MM.1S (cell line): ENCODE measurements around the gene TMEM271.
"Not testable (repeated sequence)": the region's sequence is repeated elsewhere in the genome, so short reads cannot be mapped to it uniquely, and the experiment has no call there.

ENCODE experiments used
- DNase-seq: peaks from one replicate; pipeline ENCODE4 v3.0.0-alpha.2; 2015
- H2AFZ ChIP-seq: fragments of 300-600 bp; sonication (generic); 2 replicates; pipeline ENCODE4 v1.6.0; 2016; ENCODE audit warnings: antibody characterized with exemption, low read length
- H3F3A ChIP-seq: fragments of 300-600 bp; sonication (generic); 2 replicates; pipeline ENCODE4 v1.6.1; 2016; ENCODE audit warnings: mild to moderate bottlenecking, antibody characterized with exemption, low read length, moderate library complexity, mixed read lengths; ENCODE audit not compliant: insufficient read depth
- H3K27ac ChIP-seq: fragments of 300-600 bp; sonication (generic); 2 replicates; pipeline ENCODE4 v1.5.1; 2016; ENCODE audit warnings: mild to moderate bottlenecking, low read length
- H3K27me3 ChIP-seq: fragments of 300-600 bp; sonication (generic); replicated peaks from 2 replicates; pipeline ENCODE4 v1.6.0; 2016; ENCODE audit warnings: low read length; ENCODE audit not compliant: insufficient read depth
- H3K36me3 ChIP-seq: fragments of 300-600 bp; sonication (generic); replicated peaks from 2 replicates; pipeline ENCODE4 v1.6.1; 2016; ENCODE audit warnings: mild to moderate bottlenecking, low read length, mixed read lengths; ENCODE audit not compliant: insufficient read depth
- H3K4me1 ChIP-seq: fragments of 300-600 bp; sonication (generic); 2 replicates; pipeline ENCODE4 v1.6.1; 2016; ENCODE audit warnings: low read length, mixed read lengths
- H3K4me2 ChIP-seq: fragments of 300-600 bp; sonication (generic); 2 replicates; pipeline ENCODE4 v1.6.0; 2016; ENCODE audit warnings: low read depth, low read length
- H3K4me3 ChIP-seq: fragments of 300-600 bp; sonication (generic); 2 replicates; pipeline ENCODE4 v1.5.1; 2016; ENCODE audit warnings: low read length, mixed read lengths
- H3K79me2 ChIP-seq: fragments of 300-600 bp; sonication (generic); 2 replicates; pipeline ENCODE4 v1.6.1; 2016; ENCODE audit warnings: mixed run types, low read length, mixed read lengths
- H3K9ac ChIP-seq: fragments of 300-600 bp; sonication (generic); 2 replicates; pipeline ENCODE4 v1.6.1; 2016; ENCODE audit warnings: low read length, mixed read lengths
- H3K9me2 ChIP-seq: fragments of 300-600 bp; sonication (generic); replicated peaks from 2 replicates; pipeline ENCODE4 v1.6.1; 2016; ENCODE audit warnings: mild to moderate bottlenecking, low read length, mixed read lengths; ENCODE audit not compliant: insufficient read depth
- H3K9me3 ChIP-seq: fragments of 300-600 bp; sonication (generic); replicated peaks from 2 replicates; pipeline ENCODE4 v1.6.1; 2016; ENCODE audit warnings: mild to moderate bottlenecking, low read length, mixed read lengths; ENCODE audit not compliant: insufficient read depth
- H4K20me1 ChIP-seq: fragments of 300-600 bp; sonication (generic); 2 replicates; pipeline ENCODE4 v1.6.1; 2016; ENCODE audit warnings: mild to moderate bottlenecking, low read length, moderate library complexity, mixed read lengths; ENCODE audit not compliant: insufficient read depth
- CTCF ChIP-seq: fragments of 300-600 bp; sonication (generic); IDR thresholded peaks from 2 replicates; pipeline ENCODE4 v1.5.1; 2016; ENCODE audit warnings: antibody characterized with exemption, low read length, mixed read lengths
- EZH2 ChIP-seq: fragments of 300-600 bp; sonication (generic); optimal IDR thresholded peaks from 2 replicates; pipeline ENCODE3; 2017; ENCODE audit warnings: low read depth, mild to moderate bottlenecking, antibody characterized with exemption, low read length, mixed read lengths
- EZH2phosphoT487 ChIP-seq: fragments of 300-600 bp; sonication (generic); IDR thresholded peaks from 2 replicates; pipeline ENCODE4 v1.6.1; 2018; ENCODE audit warnings: antibody characterized with exemption, low read length

The TMEM271 gene

DNA sequence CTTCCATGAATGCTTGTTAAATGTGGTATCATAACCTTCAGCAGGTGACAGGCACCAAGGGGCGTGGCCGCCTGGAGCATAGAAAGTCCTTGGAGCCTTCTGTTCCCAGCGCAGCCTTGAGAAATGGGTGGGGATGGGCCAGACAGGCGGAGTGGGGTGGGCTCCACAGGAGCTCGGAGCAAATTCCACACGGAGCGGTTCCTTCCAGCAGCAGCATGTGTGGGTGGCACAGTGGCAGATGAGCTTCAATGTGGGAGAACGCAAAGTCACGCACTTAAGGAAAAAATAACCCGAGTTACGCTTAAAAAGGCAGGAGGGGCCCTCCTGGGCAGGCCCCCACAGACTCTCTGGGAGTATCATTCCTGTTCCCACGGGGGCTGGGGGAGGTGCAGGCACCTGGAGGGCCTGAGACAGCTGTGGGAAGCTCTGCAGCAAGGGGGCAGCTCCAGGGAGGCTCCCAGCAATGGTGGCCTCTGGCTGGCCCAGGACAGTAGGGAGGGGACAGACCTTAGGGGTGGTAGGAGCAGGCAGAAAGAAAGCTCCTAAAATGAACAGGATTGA is 15.3 kb downstream of the TMEM271 start:
- no peak for TF ChIP-seq EZH2
- no peak for TF ChIP-seq EZH2phosphoT487
- TF ChIP-seq CTCF, result no peak
- Histone ChIP-seq H3K79me2 (no peaks in the 10 kb centered on the region), H3K4me2 (no peak overlapping the region), H3K9ac (no peak overlapping the region), H2AFZ (no peak overlapping the region), H3K36me3 (no peaks in the 10 kb centered on the region), H3K9me3 (no peaks in the 10 kb centered on the region), H3K27ac (no peak overlapping the region), H3K27me3 (no peaks in the 10 kb centered on the region), H3K9me2 (no peaks in the 10 kb centered on the region), H3F3A (no peaks in the 10 kb centered on the region), H3K4me3 (no peak overlapping the region), H4K20me1 (no peaks in the 10 kb centered on the region), H3K4me1 (no peaks in the 10 kb centered on the region)
- no peak for DNase-seq

GRCh38 chr4:560061-560460 is 16.0 kb downstream of the TMEM271 start:
- no peak overlapping the region for H3K27ac ChIP-seq
- no peaks in the 10 kb centered on the region for H3K79me2 ChIP-seq
- no peaks in the 10 kb centered on the region for H3K9me2 ChIP-seq
- no peak overlapping the region for H3K4me2 ChIP-seq
- no peaks in the 10 kb centered on the region for H3K4me1 ChIP-seq
- no peaks in the 10 kb centered on the region for H3K27me3 ChIP-seq
- no peak for DNase-seq
- no peaks in the 10 kb centered on the region for H3K9me3 ChIP-seq
- no peaks in the 10 kb centered on the region for H3F3A ChIP-seq
- H2AFZ ChIP-seq, result no peak overlapping the region
- no peak overlapping the region for H3K4me3 ChIP-seq
- H4K20me1 ChIP-seq, result no peaks in the 10 kb centered on the region
- TF ChIP-seq EZH2, result no peak
- TF ChIP-seq EZH2phosphoT487, result no peak
- TF ChIP-seq CTCF, result no peak
- no peak overlapping the region for H3K9ac ChIP-seq
- H3K36me3 ChIP-seq, result no peaks in the 10 kb centered on the region

- Histone ChIP-seq H4K20me1 (no peaks in the 10 kb centered on the region), H3K36me3 (no peaks in the 10 kb centered on the region), H3K4me1 (no peaks in the 10 kb centered on the region), H3K9me2 (no peaks in the 10 kb centered on the region), H3K4me2 (no peak overlapping the region), H3K79me2 (no peaks in the 10 kb centered on the region), H2AFZ (no peak overlapping the region), H3F3A (no peaks in the 10 kb centered on the region), H3K27ac (no peak overlapping the region), H3K4me3 (no peak overlapping the region), H3K9me3 (no peaks in the 10 kb centered on the region), H3K9ac (no peak overlapping the region), H3K27me3 (no peaks in the 10 kb centered on the region; the same call in 1 of the 2 replicates)
- TF ChIP-seq EZH2phosphoT487 (no peak), EZH2 (no peak), CTCF (no peak)
- DNase-seq, result no peak
Observed at GRCh38 chr4:555566-556275, 20.4 kb downstream of the TMEM271 start.

DNA sequence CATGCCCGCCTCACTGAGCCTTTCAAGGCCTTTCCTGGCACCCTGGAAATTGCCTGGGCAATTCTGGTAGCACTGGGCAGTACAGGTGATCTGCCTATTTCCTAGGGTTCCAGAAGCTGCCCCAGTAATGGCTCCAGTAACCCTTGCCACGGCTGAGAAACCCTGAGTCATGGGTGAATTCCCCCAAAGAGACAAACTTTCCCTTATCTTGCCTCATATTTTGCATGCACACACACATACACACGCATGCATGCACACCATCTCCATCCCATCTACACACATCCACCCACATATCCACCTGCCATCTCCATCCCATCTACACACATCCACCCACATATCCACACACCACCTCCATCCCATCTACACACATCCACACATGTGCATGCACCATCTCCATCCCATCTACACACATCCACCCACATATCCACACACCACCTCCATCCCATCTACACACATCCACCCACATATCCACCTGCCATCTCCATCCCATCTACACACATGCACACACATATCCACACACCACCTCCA is 21.2 kb downstream of the TMEM271 start:
- not testable (repeated sequence) for H3K9me3 ChIP-seq, H3K4me1 ChIP-seq, H3K27me3 ChIP-seq, H3K36me3 ChIP-seq, H3F3A ChIP-seq, H3K9me2 ChIP-seq, H2AFZ ChIP-seq, H3K4me3 ChIP-seq, H3K4me2 ChIP-seq, H3K27ac ChIP-seq, H3K9ac ChIP-seq, DNase-seq, H3K79me2 ChIP-seq, H4K20me1 ChIP-seq
